ENCODE results near the gene FLT3LG.
"Not testable (repeated sequence)": the region's sequence is repeated elsewhere in the genome, so short reads cannot be mapped to it uniquely, and the experiment has no call there.

FLT3LG gene

GRCh38 chr19:49441210-49441959 lies 32.6 kb upstream of the FLT3LG start, which contains the start of gene SLC17A7:
TSS of gene SLC17A7 (minus strand) at chr19:49441527. CDS start at chr19:49441379, 148 bp downstream.
- DNase-seq (ENCODE audit: low read depth): no peak

- DNase-seq (ENCODE audit: low read depth): no peak
Observed at GRCh38 chr19:49441960-49442350, 32.1 kb upstream of the FLT3LG start.

GRCh38 chr19:49442354-49442753 lies 31.7 kb upstream of the FLT3LG start:
- no peak for DNase-seq (ENCODE audit: low read depth)

GRCh38 chr19:49442771-49443365 lies 31.1 kb upstream of the FLT3LG start:
- peak; percentile 31 for DNase-seq (ENCODE audit: low read depth)

GRCh38 chr19:49443366-49444099 lies 30.5 kb upstream of the FLT3LG start:
- DNase-seq (ENCODE audit: low read depth): peak; percentile 81

GRCh38 chr19:49444100-49444700 lies 29.8 kb upstream of the FLT3LG start:
- not testable (repeated sequence) for DNase-seq (ENCODE audit: low read depth)

- no peak for DNase-seq (ENCODE audit: low read depth)
Observed at GRCh38 chr19:49445997-49446396, 28.0 kb upstream of the FLT3LG start.

- DNase-seq (ENCODE audit: low read depth): no peak
Observed at GRCh38 chr19:49447485-49448431, 26.3 kb upstream of the FLT3LG start.

GRCh38 chr19:49448432-49448786 lies 25.6 kb upstream of the FLT3LG start:
- DNase-seq (ENCODE audit: low read depth): no peak

GRCh38 chr19:49450405-49450804 lies 23.6 kb upstream of the FLT3LG start:
- DNase-seq (ENCODE audit: low read depth): no peak

- DNase-seq (ENCODE audit: low read depth): peak; percentile 98
Observed at GRCh38 chr19:49451430-49452181, 22.4 kb upstream of the FLT3LG start, which contains the start of gene PIH1D1. TSS of gene PIH1D1 (minus strand) at chr19:49451814. CDS start at chr19:49451574, 240 bp downstream.

- peak; percentile 85 for DNase-seq (ENCODE audit: low read depth)
Observed at GRCh38 chr19:49453013-49453756, 20.8 kb upstream of the FLT3LG start, which contains the start of gene ALDH16A1. TSS of gene ALDH16A1 (plus strand) at chr19:49453225. CDS start at chr19:49453332, 107 bp downstream.

- no peak for DNase-seq (ENCODE audit: low read depth)
Observed at GRCh38 chr19:49453757-49454240, 20.2 kb upstream of the FLT3LG start.

GRCh38 chr19:49455773-49456172 lies 18.2 kb upstream of the FLT3LG start:
- DNase-seq (ENCODE audit: low read depth): no peak

GRCh38 chr19:49456326-49456725 lies 17.7 kb upstream of the FLT3LG start:
- DNase-seq (ENCODE audit: low read depth): no peak

- no peak for DNase-seq (ENCODE audit: low read depth)
Observed at GRCh38 chr19:49458567-49458903, 15.5 kb upstream of the FLT3LG start.

GRCh38 chr19:49459388-49459787 lies 14.6 kb upstream of the FLT3LG start:
- DNase-seq (ENCODE audit: low read depth): no peak

- not testable (repeated sequence) for DNase-seq (ENCODE audit: low read depth)
Observed at GRCh38 chr19:49461130-49461529, 12.9 kb upstream of the FLT3LG start.

- no peak for DNase-seq (ENCODE audit: low read depth)
Observed at GRCh38 chr19:49461656-49462055, 12.4 kb upstream of the FLT3LG start.

GRCh38 chr19:49462492-49462891 lies 11.5 kb upstream of the FLT3LG start:
- DNase-seq (ENCODE audit: low read depth): no peak
